Amygdala (tissue), 56 donors: ENCODE data around the gene ARPC2.
A peak's percentile ranks its signal among the peaks of the same experiment; 100 is the strongest.
"Not testable (repeated sequence)": the region's sequence is repeated elsewhere in the genome, so short reads cannot be mapped to it uniquely, and the experiment has no call there.

Experiments used
- DNase-seq, 56 donors: peaks; one replicate each; lab custom pipeline; 2025; lab: John Stamatoyannopoulos, UW

The ARPC2 gene

DNA sequence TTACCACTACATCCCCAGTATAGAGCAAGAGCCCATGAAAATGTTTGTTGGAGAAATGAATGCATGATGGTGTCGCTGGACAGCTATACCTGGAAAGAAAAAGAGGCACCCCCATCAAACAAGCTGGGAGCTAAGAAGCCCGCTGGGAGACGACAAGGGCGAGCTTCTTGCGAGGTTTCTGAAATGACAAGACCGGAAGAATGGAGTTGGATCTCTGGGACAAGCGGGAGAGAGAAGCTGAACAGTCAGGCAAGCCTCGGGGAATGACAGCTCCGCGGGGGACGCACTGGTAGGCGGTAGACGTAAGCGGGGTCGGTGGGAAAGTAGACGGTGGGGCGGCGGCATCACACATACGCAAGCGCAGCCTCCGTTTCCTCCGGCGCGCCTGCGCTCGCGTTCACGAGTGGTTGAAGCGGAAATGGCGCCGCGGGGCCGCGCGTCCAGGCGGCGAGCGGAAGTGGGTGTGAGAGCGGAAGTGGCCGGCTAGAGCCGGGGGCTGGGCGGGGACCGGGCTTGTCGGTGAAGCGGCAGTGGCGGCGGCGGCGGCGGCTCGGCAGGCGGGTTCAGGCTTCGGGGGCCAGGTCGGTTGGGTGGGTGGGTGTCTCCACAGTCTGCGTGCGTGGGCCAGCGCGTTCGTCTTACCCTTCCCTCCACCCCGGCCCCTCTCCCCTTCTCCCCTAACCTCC is at the start of gene ARPC2:
Gene ARPC2 (plus strand): TSS at position 516 of the 686 bp plus-strand sequence. CDS start 282 bp downstream, outside the sequence.
- peak; percentile 59 to 96 (median 87) for DNase-seq

DNA sequence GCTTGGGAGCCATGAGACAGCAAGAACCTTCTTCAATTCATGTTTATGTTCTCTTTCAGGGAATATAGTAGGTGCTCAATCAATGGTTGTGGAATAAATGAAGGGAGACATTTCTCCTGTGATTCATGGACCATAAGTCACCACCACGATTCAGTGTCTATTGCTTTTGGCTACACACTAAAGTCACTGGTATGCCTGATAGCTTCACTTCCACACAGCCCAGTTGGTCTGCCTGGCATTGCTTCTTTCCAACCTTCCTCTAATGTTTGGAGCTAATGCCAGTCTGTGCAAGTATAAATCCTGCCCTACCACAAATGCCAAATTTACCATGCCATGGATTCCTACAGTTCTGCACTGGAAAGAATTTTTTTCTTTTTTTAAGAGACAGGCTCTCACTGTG is 49.0 kb upstream of the ARPC2 start:
- DNase-seq: no peak

- peak in 10 of 56 donors; percentile 1 to 42 (median 5) for DNase-seq
Observed at GRCh38 chr2:218168635-218169462, 48.1 kb upstream of the ARPC2 start.

DNA sequence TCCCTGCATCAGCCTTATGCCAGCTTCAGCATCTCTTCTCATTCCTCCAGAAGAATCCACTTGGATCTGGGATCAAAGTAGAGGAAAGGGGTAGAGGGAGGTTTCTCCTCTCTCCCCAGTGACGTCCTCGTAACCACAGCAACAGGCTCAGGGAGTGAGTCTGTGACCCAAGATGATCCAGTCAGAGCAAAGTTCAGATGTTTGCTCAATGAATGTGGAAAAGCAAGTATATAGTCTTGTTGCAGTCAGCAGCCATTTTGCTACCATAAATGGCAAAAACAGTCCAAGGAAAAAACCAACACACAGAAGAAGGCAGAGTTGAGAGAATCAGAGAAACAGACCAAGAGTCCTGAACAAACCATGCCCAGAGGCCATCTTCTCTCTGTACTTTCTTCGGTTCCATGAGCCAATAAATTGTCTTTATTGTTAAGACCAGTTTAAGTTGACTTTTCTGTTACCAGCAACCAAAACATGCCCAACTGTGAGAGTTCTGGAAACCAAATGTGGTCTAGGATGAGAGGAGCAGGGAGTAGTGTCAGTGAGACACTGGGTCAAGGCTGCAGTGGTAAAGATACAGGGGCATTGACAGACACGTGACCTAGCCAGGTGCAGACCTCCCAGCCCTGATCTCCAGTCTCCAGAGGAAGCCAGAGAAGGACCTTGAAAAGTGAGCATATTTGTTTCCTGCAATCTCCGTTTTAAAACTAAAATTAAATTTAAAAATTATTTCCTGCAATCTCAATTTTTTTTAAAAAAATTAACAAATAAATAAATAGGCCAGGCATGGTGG is 47.0 kb upstream of the ARPC2 start:
- DNase-seq: no peak

- DNase-seq: not testable (repeated sequence)
Observed at GRCh38 chr2:218171744-218172143, 45.2 kb upstream of the ARPC2 start.

GRCh38 chr2:218172845-218173244 is 44.1 kb upstream of the ARPC2 start:
- DNase-seq: no peak

- no peak for DNase-seq
Observed at GRCh38 chr2:218179782-218180181, 37.2 kb upstream of the ARPC2 start.

GRCh38 chr2:218180467-218181114 is 36.4 kb upstream of the ARPC2 start:
- DNase-seq: no peak

DNA sequence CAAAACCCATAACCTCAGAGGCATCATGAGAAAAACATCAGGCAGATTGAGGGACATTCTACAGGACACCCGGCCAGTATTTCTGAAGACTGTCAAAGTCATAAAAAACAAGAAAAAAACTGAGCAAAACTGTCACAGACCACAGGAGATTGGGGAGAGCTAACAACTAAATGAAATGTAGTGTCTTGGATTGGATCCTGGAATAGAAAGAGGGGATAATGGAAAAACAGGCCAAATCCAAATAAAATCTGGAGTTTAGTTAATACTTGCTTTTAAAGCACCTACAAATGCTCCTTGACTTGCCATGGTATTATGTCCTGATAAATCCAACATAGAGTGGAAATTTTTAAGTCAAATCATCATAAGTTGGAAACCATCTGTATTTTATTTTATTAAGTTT is 32.7 kb upstream of the ARPC2 start:
- no peak for DNase-seq

- peak in 27 of 56 donors; percentile 2 to 59 (median 17) for DNase-seq
Observed at GRCh38 chr2:218186355-218186766, 30.6 kb upstream of the ARPC2 start.

- no peak for DNase-seq
Observed at GRCh38 chr2:218186876-218187275, 30.1 kb upstream of the ARPC2 start.

DNA sequence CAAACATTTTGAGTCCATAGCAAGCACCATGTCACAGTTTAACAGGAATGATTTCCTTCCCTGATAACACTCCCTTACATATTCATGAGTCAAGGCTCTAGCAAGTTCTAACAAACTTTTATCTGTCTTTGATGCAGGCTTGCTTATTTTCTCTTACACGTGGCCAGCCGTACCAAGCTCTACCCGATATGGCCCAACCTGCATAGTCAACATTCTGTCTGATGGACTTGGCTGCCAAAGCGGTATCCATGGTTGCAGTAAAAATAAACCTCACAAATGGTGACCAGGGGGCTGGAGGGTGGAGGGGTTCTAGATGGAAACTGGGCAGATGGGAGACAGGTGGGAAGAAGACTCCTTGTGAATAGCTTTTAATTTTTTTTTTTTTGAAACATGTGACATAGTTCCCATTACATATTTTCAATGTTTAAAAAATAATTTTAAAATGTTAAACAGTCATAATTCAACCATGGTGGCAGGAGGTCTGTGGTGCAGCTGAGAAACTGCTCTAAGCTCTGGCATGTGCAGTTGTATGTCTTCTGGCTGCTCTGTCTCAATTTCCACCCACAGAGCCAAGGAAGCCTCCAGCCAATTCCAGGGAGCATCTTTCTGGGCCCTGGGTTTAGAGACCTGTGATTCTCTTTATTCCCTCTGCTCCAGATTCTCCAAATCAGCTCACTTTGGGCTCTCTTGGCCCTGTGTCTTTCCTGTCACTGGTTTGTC is 29.5 kb upstream of the ARPC2 start:
- DNase-seq: no peak

- DNase-seq: no peak
Observed at GRCh38 chr2:218188528-218188927, 28.5 kb upstream of the ARPC2 start.

- no peak for DNase-seq
Observed at GRCh38 chr2:218192902-218193430, 24.0 kb upstream of the ARPC2 start.

DNA sequence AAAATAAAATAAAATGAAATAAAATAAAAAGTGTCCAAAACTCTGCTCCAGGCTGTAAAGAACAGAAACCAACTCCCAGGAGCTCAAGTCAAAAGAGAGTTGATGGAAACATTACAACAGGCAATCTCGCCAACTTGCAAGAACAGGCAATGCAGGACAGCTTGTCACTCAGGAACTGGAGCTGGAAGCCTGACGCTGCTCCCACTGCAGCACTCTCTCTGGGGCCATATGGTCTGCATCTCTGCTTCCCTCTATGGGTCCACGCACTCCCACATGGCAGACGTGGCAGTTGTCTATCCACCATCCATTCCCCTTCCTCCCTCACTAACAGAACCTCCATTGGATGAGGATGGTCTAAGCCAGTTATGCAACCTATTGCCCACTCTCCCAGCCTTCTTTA is 23.3 kb upstream of the ARPC2 start:
- no peak for DNase-seq

DNA sequence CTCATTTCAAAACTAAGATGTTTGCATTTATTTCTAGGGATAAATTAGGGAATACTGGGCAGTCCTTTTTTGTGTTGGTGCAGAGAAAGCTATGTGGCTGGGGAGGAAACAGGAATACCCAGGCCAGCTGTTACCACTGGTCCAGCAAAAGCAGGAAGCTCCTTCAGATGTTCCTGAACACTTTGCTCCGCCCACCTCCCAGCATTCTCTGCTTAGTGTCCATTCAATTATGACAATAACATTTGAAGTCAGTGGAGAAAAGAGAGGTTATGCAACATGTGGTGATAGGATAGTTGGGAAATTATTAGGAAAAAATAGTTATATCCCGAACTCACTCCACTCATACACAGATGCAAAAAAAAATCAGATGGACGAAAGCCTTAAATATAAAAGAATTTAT is 22.1 kb upstream of the ARPC2 start:
- DNase-seq: no peak

DNA sequence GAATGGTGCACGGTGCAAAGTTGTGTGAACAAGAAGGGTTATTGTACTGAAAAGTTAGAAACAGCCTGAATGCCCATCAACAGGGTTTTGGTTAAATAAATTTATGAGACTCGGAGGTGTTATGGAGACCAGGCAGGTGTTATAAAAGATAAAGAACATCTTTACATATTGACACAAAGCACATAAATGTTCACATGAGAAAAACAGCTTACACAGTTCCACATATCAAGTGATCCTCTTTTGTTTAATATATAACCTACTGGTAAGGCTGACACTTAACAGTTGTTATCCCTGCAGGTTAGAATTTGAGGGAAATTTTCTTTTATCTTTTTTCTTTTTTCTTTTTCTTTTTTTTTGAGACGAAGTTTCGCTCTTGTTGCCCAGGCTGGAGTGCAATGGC is 20.0 kb upstream of the ARPC2 start:
- DNase-seq: no peak

- no peak for DNase-seq
Observed at GRCh38 chr2:218202266-218202665, 14.7 kb upstream of the ARPC2 start.

- DNase-seq: no peak
Observed at GRCh38 chr2:218209078-218209477, 7.9 kb upstream of the ARPC2 start.

DNA sequence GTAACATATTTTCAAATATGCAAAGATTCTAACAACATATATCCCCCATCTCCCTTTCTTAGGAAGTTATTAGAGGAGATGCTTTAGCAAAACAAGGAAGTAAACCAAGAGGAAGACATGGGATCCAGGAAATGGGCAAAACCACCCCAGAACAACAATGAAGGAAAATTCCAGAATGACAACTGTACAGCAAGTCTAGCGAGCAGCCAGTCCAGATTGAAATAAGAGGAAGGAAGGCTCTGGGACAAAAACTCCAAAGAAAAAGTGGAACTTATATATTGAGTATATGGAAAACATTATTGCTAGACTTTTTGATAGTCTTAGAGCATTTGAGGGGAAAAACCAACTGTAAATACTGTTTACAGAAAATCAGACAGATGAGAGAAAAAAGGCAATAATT is 2.9 kb upstream of the ARPC2 start:
- no peak for DNase-seq
